Right lung (tissue), 10 donors: ENCODE measurements around the gene LTV1. TPM values are rescaled to one million over a fixed set of nuclear protein-coding genes. Genes with fewer than 3 reads are reported as not detected.
"Not testable (repeated sequence)": the region's sequence is repeated elsewhere in the genome, so short reads cannot be mapped to it uniquely, and the experiment has no call there.

Experiments
- DNase-seq, 2 donors: peaks; one replicate each; pipeline ENCODE4 v3.0.0-alpha.2; 2013
- long read RNA-seq, 8 donors: transcript quantifications; one replicate each; lab custom pipeline, GENCODE V29; 2026
- polyA plus RNA-seq, 5 donors: library from polyadenylated mRNA; unstranded; fragments of 120-200 nt; gene quantifications; one replicate each; pipeline versions ENCODE4 v1.2.1 to v1.2.3, GENCODE V29; 2013; ENCODE audit warnings: inconsistent platforms in 1 of 5, low replicate concordance in 1 of 5; ENCODE audit not compliant: insufficient read length in 5 of 5, insufficient read depth in 1 of 5

LTV1 gene
- polyA plus RNA-seq = 10 to 100 TPM; 37.9 to 45.1 (median 43.1) TPM
- long read RNA-seq, donor 1, partial matches to known transcripts = 7 of 10 reads
- long read RNA-seq, donor 1, other reads (novel, unspliced or antisense) = 0 of 10 reads
- long read RNA-seq, donor 2, partial matches to known transcripts = 0 of 3 reads
- long read RNA-seq, donor 2, other reads (novel, unspliced or antisense) = 0 of 3 reads
- long read RNA-seq, donor 3, partial matches to known transcripts = 0 of 3 reads
- long read RNA-seq, donor 3, other reads (novel, unspliced or antisense) = 0 of 3 reads
- long read RNA-seq, donor 4, partial matches to known transcripts = 0 of 2 reads
- long read RNA-seq, donor 4, other reads (novel, unspliced or antisense) = 0 of 2 reads
- long read RNA-seq, donor 5, transcript LTV1-201 (11 exons, 1,847 nt) = major isoform, 7 of 19 reads
- long read RNA-seq, donor 5, partial matches to known transcripts = 12 of 19 reads
- long read RNA-seq, donor 5, other reads (novel, unspliced or antisense) = 0 of 19 reads
- long read RNA-seq, donor 6, partial matches to known transcripts = 7 of 8 reads
- long read RNA-seq, donor 6, other reads (novel, unspliced or antisense) = 0 of 8 reads
- long read RNA-seq, donor 7, transcript LTV1-201 (11 exons, 1,847 nt) = major isoform, 9 of 9 reads
- long read RNA-seq, donor 7, partial matches to known transcripts = 0 of 9 reads
- long read RNA-seq, donor 7, other reads (novel, unspliced or antisense) = 0 of 9 reads
- long read RNA-seq, donor 8, partial matches to known transcripts = 0 of 3 reads
- long read RNA-seq, donor 8, other reads (novel, unspliced or antisense) = 0 of 3 reads

- DNase-seq = peak; percentile 95 to 97
Measured at GRCh38 chr6:143842902-143843676, at the start of gene LTV1. LTV1 (plus strand) TSS chr6:143843338; CDS start chr6:143843478, 140 bp downstream.

GRCh38 chr6:143796551-143796950 is 46.6 kb upstream of the LTV1 start:
- DNase-seq = not testable (repeated sequence)

GRCh38 chr6:143798487-143798886 is 44.7 kb upstream of the LTV1 start:
- not testable (repeated sequence) for DNase-seq

GRCh38 chr6:143802833-143803565 is 40.1 kb upstream of the LTV1 start:
- no peak for DNase-seq

- DNase-seq = no peak
Measured at GRCh38 chr6:143803769-143804568, 39.2 kb upstream of the LTV1 start.

DNA sequence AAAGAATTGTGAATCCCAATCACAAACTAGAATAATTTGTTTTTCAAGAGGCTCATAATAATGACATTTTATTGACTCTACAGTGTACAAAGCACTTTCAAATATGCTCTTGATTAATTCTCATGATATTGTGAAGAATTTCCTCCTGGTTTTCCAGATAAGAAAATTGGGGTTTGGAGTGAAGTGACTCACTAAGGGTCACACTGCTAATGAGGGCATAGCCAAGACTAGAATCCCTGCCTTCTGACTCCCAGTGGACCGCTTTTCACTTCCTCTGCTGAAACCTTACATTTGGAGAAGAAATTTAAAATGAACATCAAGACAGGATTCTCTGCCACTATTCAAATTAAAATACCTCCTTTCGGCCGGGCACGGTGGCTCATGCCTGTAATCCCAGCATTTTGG is 38.3 kb upstream of the LTV1 start:
- DNase-seq = no peak

GRCh38 chr6:143806282-143807102 is 36.6 kb upstream of the LTV1 start:
- DNase-seq = no peak

DNA sequence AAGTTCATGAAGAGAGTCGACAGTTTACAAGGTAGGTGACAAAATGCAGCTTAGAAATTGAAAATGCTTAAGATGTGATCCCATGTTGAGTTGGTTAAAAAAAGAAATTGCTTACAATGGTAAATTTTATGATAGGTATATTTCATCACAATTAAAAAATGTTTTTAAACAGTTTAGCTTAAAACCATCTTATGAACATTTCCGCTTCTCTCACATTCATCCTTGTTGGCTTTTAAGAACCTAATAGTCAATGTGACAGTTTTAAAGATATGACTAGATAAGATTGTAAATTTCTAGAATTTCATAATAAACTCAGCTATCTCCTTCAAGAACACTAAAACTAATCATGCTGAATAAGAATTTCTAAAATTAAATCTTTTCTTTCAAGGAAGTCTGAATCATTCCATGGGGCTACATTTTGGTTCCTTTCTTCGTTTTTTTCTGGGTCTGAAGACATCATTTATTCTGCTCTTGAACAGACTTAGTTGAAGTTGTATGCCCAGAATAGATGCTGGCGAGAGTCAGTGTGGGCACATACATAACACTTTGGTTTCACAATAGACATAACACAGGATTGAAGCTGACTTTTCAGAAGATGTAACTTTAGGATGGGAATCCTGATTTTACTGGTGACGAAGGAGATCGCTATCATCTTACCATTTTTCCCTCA is 35.9 kb upstream of the LTV1 start:
- no peak for DNase-seq

DNA sequence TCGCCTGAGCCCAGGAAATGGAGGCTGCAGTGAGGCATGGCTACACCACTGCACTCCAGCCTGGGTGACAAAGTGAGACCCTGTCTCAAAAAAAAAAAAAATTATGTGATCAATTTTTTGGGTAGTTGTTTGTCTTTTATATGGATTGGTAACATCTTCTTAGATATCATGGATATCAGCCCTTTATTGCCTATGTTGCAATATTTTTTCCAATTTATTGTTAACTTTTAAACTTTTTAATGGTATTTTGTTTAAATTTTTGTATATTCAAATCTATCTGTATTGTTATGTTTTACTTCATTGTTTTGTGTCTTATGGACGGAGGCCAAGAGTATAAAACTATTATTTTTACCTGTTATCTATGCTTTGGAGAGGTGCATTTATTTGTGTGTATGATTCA is 32.4 kb upstream of the LTV1 start:
- no peak for DNase-seq

DNA sequence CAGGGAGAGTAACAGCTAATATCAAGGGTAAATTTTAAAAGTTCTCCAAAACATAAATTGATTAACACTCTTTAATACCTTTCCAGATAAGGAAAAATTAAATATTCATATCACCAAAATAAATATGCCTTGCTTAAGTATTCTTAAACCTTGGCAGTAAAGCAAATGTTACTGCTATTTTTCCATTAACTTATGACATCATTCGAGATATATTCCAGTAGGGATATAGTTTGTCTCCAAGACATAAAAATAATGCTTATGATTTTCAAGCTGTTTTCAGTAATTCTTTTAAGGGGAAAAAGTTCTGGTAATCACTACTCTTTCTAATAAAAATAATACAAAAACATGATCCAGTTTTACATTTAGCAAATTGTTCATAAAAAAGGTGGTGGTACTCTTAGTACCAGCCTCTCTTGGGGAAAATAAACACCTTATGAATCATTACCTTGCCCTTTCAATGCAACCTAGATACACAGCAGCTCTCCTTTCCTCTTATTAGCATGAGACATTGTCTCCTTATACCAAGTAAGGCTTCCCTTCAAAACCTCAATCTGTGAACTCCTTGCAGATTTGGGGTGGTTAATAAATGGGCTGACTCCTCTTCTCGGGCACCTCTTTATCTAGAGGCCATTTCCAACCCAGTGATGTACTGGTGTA is 31.5 kb upstream of the LTV1 start:
- no peak for DNase-seq

- no peak for DNase-seq
Measured at GRCh38 chr6:143817621-143818020, 25.5 kb upstream of the LTV1 start.

GRCh38 chr6:143821359-143821758 is 21.8 kb upstream of the LTV1 start:
- DNase-seq = no peak

DNA sequence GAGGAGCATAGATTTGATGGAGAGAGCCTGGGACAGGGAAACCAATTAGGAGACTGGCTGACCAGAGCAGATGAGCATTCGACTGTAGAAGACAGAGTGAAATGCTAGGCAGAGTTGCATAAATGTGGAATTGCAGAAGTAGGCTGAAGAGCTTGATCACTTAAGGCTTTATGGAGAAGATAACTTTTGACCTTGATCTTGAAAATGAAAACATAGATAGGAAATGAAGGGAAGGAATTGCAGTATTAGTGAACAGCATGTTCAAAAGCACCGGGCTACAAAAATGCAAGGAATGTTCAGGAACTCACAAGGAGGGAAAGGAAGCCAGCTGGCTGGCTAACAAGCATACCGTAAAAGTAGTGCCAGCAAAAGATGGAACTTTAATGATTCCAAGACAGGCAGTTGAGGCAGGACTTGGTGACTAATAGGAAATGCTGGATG is 20.5 kb upstream of the LTV1 start:
- DNase-seq = no peak

DNA sequence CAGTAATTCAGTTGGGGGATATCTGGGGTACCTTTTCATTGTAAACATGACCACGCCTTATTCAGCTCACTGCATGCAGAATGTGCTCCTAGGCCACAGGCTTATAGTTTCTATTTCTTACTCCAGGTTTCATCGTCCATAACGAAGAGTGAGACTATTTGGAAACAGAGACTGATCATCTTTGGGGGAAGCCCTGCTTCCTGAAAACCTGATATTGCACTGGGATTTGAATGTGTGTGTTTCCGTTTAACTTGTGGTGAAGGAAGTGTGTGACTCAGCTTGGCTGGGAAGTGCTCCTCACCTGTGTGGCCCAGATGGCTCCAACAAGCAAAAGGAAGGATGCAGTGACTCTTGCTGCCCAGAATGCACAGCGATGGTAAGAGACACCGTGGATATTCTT is 19.6 kb upstream of the LTV1 start:
- DNase-seq = no peak

DNA sequence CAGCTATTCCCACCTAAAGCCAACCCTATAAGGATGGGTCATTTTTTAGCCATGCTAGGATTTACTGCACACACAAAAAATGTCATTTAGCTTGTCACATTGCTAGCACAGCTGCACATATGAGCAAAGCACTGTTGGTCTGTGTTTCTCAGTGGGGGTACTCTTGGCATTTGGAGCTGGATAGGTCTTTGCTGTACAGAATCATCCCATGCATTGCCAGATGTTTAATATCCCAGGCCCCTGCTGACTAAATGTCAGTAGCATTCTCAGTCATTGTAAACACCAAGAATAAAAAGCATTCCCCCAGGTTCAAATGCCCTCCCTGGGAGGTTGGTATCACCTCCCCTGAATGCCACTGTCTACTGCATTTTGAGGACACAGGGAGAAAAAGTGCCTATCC is 14.6 kb upstream of the LTV1 start:
- DNase-seq = no peak

DNA sequence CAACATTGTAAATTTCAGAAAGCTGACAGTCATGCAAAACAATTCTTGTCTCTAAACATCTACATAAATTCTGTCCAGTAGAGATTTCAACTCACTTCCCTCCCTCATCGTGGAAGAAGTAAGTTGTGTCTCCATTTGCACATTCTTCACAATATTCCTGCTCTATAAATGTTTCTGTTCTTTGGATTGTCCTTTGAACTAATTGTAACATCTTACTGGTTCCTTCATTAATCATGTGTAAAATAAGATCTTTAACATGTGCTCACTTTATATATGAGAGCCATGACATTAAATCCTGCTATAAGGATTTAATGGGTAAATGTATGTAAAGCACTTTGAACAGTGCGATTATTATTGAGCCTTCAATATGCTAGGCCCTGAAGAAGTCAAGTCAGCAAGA is 7.0 kb upstream of the LTV1 start:
- no peak for DNase-seq

GRCh38 chr6:143838395-143838794 is 4.7 kb upstream of the LTV1 start:
- no peak for DNase-seq

GRCh38 chr6:143839196-143839595 is 3.9 kb upstream of the LTV1 start:
- no peak for DNase-seq
